RWPE2 (cell line): ENCODE results near the gene TMEM200C.

ENCODE experiments used
- ATAC-seq: fragments of 200-7000 bp; cut with Tn5 transposase; 3 replicates; pipeline ENCODE4 v1.9.1; 2021; ENCODE audit warnings: low read depth
- DNase-seq: peaks from one replicate; pipeline ENCODE4 v3.0.0-alpha.2; 2020; ENCODE audit warnings: low spot score
- H3K27ac ChIP-seq: fragments of 450-650 bp; 2 replicates; pipeline ENCODE4 v1.5.1; 2017; ENCODE audit warnings: mild to moderate bottlenecking; ENCODE audit not compliant: poor library complexity, severe bottlenecking
- H3K27me3 ChIP-seq: fragments of 250-450 bp; sonication (Bioruptor Pico); 2 replicates; pipeline ENCODE4 v1.5.1; 2021; ENCODE audit warnings: mild to moderate bottlenecking, moderate library complexity; ENCODE audit not compliant: insufficient read depth, poor library complexity, severe bottlenecking
- H3K36me3 ChIP-seq: fragments of 250-450 bp; sonication (Bioruptor Pico); 2 replicates; pipeline ENCODE4 v1.5.1; 2020; ENCODE audit warnings: low read depth, mild to moderate bottlenecking, moderate library complexity
- H3K4me1 ChIP-seq: fragments of 250-450 bp; sonication (Bioruptor Pico); 2 replicates; pipeline ENCODE4 v1.5.1; 2021; ENCODE audit warnings: mild to moderate bottlenecking, moderate library complexity; ENCODE audit not compliant: insufficient read depth, poor library complexity, severe bottlenecking
- H3K4me3 ChIP-seq: fragments of 250-450 bp; sonication (Bioruptor Pico); 2 replicates; pipeline ENCODE4 v1.5.1; 2021; ENCODE audit warnings: mild to moderate bottlenecking, moderate library complexity; ENCODE audit not compliant: severe bottlenecking
- H3K9me3 ChIP-seq: fragments of 250-450 bp; sonication (Bioruptor Pico); 2 replicates; pipeline ENCODE4 v1.5.1; 2021; ENCODE audit warnings: mild to moderate bottlenecking, moderate library complexity; ENCODE audit not compliant: severe bottlenecking
- TF ChIP-seq, protein P1 (sequence below): fragments of 450-650 bp; IDR thresholded peaks from one replicate; pipeline ENCODE4 v1.5.1; 2017; ENCODE audit warnings: mild to moderate bottlenecking, moderate library complexity; ENCODE audit not compliant: poor library complexity, severe bottlenecking

TMEM200C gene

DNA sequence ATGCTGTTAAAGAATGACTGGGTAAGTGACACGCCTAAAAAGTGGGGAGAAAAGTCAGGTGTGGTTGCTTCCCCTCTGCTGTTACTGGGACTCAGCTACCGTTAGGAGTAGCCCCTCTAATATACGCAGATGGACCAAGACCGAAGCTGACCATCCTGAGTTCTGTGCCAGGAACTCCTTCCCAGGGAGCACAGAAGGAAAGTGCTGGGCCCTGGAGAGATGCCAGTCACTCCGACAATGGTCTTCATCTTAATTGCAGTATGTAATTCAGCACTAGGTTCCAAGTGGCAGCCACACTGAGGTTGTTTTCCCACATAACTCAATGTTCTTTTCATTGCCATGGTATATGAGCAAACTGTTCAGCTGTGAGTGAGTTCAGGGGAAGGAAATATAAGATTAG, 19.6 kb upstream of the TMEM200C start:
- ATAC-seq (no peak), DNase-seq (no peak)
- Histone ChIP-seq H3K4me1 (no peaks in the 10 kb centered on the region), H3K27me3 (no peaks in the 10 kb centered on the region), H3K27ac (no peak overlapping the region), H3K36me3 (no peaks in the 10 kb centered on the region), H3K4me3 (no peak overlapping the region), H3K9me3 (no peaks in the 10 kb centered on the region)
- TF ChIP-seq, protein P1, sequence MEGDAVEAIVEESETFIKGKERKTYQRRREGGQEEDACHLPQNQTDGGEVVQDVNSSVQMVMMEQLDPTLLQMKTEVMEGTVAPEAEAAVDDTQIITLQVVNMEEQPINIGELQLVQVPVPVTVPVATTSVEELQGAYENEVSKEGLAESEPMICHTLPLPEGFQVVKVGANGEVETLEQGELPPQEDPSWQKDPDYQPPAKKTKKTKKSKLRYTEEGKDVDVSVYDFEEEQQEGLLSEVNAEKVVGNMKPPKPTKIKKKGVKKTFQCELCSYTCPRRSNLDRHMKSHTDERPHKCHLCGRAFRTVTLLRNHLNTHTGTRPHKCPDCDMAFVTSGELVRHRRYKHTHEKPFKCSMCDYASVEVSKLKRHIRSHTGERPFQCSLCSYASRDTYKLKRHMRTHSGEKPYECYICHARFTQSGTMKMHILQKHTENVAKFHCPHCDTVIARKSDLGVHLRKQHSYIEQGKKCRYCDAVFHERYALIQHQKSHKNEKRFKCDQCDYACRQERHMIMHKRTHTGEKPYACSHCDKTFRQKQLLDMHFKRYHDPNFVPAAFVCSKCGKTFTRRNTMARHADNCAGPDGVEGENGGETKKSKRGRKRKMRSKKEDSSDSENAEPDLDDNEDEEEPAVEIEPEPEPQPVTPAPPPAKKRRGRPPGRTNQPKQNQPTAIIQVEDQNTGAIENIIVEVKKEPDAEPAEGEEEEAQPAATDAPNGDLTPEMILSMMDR, result no peak

DNA sequence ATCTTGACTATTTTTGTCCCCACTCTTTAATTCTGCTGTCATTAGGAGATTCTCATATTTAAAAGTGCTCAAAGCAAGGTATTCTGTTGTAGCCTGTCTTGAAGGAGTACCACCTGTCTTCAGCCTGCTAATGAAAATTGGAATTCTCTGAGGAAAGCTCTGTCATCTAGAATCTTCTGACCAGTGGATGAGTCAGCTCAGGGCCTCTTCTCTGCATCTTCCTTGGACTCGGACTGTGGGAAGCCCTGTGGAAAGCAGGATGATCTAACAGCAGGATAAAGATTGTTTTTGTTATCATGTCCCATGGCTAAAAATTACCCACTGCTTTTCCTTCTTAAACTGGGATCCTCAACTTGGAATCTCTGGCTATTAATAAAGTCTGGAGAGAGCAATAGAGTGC, 18.7 kb upstream of the TMEM200C start:
- no peak for ATAC-seq

GRCh38 chr18:5912566-5912965, 17.2 kb upstream of the TMEM200C start:
- no peaks in the 10 kb centered on the region for H3K9me3 ChIP-seq
- H3K36me3 ChIP-seq, result no peaks in the 10 kb centered on the region
- no peaks in the 10 kb centered on the region for H3K27me3 ChIP-seq
- ATAC-seq (no peak), DNase-seq (no peak)
- no peak overlapping the region for H3K27ac ChIP-seq
- TF ChIP-seq, protein P1, result no peak
- no peak overlapping the region for H3K4me3 ChIP-seq
- H3K4me1 ChIP-seq, result no peaks in the 10 kb centered on the region

More for the DNA sequence above, 18.7 kb upstream of the TMEM200C start:
- Histone ChIP-seq H3K27ac (no peak overlapping the region), H3K9me3 (no peaks in the 10 kb centered on the region), H3K27me3 (no peaks in the 10 kb centered on the region), H3K36me3 (no peaks in the 10 kb centered on the region), H3K4me3 (no peak overlapping the region), H3K4me1 (no peaks in the 10 kb centered on the region)
- no peak for DNase-seq
- TF ChIP-seq, protein P1, result no peak

- TF ChIP-seq, protein P1, result no peak
- H3K4me1 ChIP-seq, result no peaks in the 10 kb centered on the region
- H3K36me3 ChIP-seq, result no peaks in the 10 kb centered on the region
- H3K4me3 ChIP-seq, result no peak overlapping the region
- H3K9me3 ChIP-seq, result no peaks in the 10 kb centered on the region
- ATAC-seq (no peak), DNase-seq (no peak)
- no peaks in the 10 kb centered on the region for H3K27me3 ChIP-seq
- H3K27ac ChIP-seq, result no peak overlapping the region
Measured at GRCh38 chr18:5909125-5909524, 13.8 kb upstream of the TMEM200C start.

DNA sequence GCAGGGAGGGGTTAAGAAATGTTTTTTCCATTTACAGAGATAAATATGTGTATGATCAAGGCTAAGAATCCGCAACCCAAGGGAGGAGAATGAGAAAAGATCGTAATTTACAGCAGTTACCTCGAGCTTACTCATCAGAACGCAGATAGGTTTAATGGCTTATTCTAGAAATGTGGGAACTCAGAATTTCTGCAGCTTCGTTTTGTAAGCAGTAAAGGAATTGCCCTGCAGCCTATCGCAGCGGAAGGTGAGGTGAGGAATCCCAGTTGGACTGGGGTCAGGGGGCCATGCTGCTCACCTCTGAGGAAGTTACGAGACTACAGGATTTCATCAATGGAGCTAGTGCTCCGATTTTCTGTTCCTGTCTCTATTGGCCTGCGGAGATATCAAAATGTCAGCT, 8.1 kb upstream of the TMEM200C start:
- no peaks in the 10 kb centered on the region for H3K9me3 ChIP-seq
- no peaks in the 10 kb centered on the region for H3K36me3 ChIP-seq
- no peak overlapping the region for H3K27ac ChIP-seq
- no peak for ATAC-seq
- H3K4me3 ChIP-seq, result no peak overlapping the region
- H3K4me1 ChIP-seq, result no peaks in the 10 kb centered on the region
- peaks cover 7% of the 10 kb centered on the region for H3K27me3 ChIP-seq
- DNase-seq, result no peak
- TF ChIP-seq, protein P1, result no peak
